Inflammatory macrophage treated with lipopolysaccharide for 1 hour (primary cell): ENCODE measurements around the gene TWF1.
"Not testable (repeated sequence)": the region's sequence is repeated elsewhere in the genome, so short reads cannot be mapped to it uniquely, and the experiment has no call there.

Source experiments
- DNase-seq, 2 donors: peaks; one replicate each; pipeline ENCODE4 v3.0.0-alpha.2; 2020 to 2022

The TWF1 gene

GRCh38 chr12:43797561-43798217 is 8.4 kb downstream of the TWF1 start:
- DNase-seq = no peak

GRCh38 chr12:43795716-43796280 is 10.3 kb downstream of the TWF1 start:
- DNase-seq = no peak

- no peak for DNase-seq
Measured at GRCh38 chr12:43789941-43790340, 16.2 kb downstream of the TWF1 start.

DNA sequence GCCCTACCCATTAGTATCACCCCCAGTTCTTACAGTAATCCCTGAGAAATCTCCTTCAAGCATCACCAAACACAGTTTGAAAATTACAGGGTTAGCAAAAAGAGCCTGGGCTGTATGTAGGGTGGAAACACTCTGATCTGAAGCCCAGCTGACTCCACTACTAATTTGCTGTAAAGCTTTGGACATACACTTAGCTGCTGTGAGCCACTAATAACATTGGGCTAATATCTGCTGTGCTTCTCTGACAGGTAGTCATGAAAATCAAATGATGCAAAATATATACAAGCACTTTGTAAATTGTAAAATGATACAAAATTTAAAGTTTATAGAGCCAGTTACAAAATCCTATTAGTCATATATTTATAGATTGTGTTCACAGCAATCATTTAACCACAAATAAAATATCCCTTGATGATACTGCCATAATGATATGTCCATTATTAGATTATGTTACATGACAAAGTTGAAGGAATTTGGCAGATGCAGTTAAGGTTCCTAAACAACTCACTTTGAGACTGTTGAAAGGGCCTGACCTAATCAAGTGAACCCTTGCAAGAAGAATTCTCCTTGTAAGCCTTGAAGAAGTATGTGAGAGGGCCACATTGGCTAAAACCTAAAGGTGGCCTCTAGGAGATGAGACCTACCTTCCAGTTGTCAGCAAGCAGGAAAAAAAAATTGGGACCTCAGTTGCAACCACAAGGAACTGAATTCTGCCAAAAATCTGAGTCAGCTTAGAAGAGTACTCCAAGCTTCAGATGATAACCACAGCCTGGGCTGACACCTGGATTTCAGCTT is 19.0 kb downstream of the TWF1 start:
- DNase-seq = no peak

DNA sequence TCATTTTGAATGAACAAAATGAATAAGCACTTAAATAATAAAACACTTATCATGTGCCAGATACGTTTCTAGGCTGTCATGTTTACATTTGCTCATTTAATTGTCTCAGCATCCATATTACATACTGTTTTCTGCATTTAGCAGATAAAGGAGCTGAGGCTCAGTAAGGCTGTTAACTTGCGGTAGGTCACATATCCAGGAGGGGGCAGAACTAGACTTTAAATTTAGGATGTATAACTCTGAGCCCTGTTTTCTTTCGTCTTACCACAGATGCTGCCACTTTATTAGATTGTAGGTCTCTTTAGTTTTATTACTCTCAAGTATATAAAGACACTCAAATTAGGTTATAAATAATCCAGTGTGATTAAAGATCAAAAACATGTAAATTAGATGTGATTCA is 29.6 kb downstream of the TWF1 start:
- DNase-seq = peak in 1 of 2 donors; percentile 30

DNA sequence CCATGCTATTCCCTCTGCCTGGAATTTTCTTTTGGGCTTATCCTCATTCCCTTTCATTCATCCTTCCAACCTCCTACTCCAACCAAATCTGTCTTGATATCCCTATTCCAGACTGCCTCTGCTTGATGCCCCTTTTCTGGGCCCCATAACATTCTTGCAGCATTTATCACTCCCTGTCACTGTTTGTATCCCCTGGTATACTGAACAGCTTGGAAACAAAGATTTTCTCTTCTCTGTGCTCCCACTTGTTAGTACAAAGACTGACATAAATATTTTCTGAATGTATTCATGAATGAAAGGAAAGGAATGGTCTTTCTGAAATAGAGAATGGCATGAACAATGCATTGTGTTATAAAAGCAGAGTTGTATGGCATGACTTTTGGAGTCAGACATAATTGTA is 39.8 kb downstream of the TWF1 start:
- DNase-seq = no peak

DNA sequence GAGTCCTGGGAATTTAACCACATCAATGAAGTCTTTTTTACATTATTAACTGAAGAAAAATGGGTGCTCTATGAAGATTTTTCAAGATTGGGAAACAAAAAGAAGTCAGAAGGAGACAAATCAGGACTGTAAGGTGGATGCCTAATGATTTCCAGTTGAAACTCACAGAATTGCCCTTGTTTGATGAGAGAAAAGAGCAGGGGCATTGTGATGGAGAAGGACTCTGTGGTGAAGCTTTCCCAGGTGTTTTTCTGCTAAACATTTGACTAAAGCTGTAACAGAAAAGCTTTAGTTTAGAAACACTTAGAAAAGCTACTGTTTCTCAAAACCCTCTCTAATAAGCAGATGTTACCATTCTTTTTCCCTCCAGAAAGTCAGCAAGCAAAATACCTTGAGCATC is 41.6 kb downstream of the TWF1 start:
- DNase-seq = no peak

- no peak for DNase-seq
Measured at GRCh38 chr12:43763769-43764168, 42.3 kb downstream of the TWF1 start.

- DNase-seq = no peak
Measured at GRCh38 chr12:43762596-43762995, 43.5 kb downstream of the TWF1 start.

DNA sequence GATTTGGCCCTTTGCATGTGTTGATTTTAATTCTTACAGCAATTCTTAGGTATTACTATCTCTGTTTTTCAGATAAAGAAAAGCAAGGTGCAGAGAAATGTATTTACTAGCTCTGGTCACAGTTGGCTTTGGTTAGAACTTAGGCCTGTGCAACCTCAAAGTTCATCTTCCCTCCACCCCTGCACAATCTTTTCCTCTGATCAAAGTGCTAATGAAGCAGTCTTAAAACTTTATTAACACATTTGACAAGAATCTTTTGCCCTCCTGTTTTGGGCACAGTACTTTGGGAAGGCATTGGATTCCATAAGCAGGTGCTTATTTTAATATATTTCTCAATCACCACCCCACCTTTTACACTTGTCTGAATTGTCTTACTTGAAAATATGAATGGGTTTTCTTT is 44.6 kb downstream of the TWF1 start:
- no peak for DNase-seq

DNA sequence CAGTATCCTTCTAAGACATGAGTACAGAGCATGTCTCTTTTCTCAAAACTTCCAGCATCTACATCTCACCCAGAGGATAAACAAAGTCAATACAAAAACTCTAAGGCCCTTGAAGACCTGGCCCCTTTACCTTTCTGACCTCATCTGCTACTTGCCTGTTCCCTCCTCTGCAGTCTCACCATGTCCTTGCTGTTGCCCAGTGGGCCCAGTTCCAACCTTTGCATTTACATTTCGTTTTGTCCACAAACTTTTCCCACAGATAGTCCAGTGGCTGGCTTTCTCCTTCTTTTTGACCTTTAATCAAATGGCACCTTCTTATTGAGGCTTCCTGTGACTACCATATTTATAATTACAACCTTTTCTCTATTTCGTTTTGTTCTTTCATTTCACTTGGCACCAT is 45.7 kb downstream of the TWF1 start:
- DNase-seq = no peak

- DNase-seq = peak; percentile 96 to 99
Measured at GRCh38 chr12:43758728-43759563, 47.2 kb downstream of the TWF1 start, which contains the start of the genes IRAK4 and PUS7L. TSS of gene IRAK4 (plus strand) at chr12:43758951. CDS start at chr12:43768112, 9,161 bp downstream. TSS of gene PUS7L (minus strand) at chr12:43758790. CDS start at chr12:43755245, 3,545 bp downstream.

DNA sequence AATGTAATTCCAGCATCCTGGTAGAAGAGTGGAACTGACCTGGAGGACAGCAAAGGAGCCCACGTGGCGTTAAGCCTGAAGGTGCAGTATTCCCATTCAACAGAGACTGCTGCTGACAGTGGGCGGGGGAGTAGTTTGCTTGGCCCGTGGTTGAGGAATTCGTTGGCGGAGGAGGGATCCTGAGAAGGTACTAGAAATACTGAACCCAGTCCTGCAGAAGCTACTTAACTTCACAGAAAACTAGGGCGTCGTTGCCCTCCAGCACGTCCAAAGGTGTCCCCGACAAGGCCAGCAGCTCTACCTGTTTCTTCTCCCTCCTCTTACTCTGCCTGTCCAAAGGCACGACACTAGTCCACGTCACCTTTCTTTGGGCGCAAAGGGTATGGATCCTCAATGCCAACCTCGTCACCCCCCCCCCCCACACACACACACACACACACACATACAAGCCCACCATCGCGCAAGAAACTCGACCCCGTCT is 47.8 kb downstream of the TWF1 start:
- DNase-seq = peak in 1 of 2 donors; percentile 5

- DNase-seq = no peak
Measured at GRCh38 chr12:43754015-43754414, 52.1 kb downstream of the TWF1 start.

DNA sequence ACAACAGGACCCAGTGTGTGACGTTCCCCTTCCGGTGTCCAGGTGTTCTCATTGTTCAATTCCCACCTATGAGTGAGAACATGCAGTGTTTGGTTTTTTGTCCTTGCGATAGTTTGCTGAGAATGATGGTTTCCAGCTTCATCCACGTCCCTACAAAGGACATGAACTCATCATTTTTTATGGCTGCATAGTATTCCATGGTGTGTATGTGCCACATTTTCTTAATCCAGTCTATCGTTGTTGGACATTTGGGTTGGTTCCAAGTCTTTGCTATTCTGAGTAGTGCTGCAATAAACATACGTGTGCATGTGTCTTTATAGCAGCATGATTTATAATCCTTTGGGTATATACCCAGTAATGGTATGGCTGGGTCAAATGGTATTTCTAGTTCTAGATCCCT is 54.8 kb downstream of the TWF1 start:
- DNase-seq = not testable (repeated sequence)

GRCh38 chr12:43750814-43751213 is 55.3 kb downstream of the TWF1 start:
- no peak for DNase-seq

GRCh38 chr12:43749016-43749415 is 57.1 kb downstream of the TWF1 start:
- DNase-seq = no peak

- DNase-seq = no peak
Measured at GRCh38 chr12:43744826-43745225, 61.3 kb downstream of the TWF1 start.
